Measurements from ENCODE around the gene NAT10.

- TF ChIP-seq CTCF (IDR thresholded peaks at IDR 0.05; ENCODE audit: insufficient read depth, low read length) (no peak), GABPA (IDR thresholded peaks at IDR 0.05; ENCODE audit: low read depth) (no peak), REST (IDR thresholded peaks at IDR 0.05; ENCODE audit: insufficient replicate concordance, low read depth) (no peak), POLR2AphosphoS5 (IDR thresholded peaks at IDR 0.05; ENCODE audit: low read depth) (no peak), SPI1 (IDR thresholded peaks at IDR 0.05; ENCODE audit: borderline replicate concordance, low read depth) (no peak)
Measured at GRCh38 chr11:34072041-34072440, 33.4 kb upstream of the NAT10 start.

Measured in HL-60 (cell line).